Measurements from ENCODE around the gene THY1.
A peak's percentile ranks its signal among the peaks of the same experiment; 100 is the strongest.
"Not testable (repeated sequence)": the region's sequence is repeated elsewhere in the genome, so short reads cannot be mapped to it uniquely, and the experiment has no call there.

The THY1 gene

DNA sequence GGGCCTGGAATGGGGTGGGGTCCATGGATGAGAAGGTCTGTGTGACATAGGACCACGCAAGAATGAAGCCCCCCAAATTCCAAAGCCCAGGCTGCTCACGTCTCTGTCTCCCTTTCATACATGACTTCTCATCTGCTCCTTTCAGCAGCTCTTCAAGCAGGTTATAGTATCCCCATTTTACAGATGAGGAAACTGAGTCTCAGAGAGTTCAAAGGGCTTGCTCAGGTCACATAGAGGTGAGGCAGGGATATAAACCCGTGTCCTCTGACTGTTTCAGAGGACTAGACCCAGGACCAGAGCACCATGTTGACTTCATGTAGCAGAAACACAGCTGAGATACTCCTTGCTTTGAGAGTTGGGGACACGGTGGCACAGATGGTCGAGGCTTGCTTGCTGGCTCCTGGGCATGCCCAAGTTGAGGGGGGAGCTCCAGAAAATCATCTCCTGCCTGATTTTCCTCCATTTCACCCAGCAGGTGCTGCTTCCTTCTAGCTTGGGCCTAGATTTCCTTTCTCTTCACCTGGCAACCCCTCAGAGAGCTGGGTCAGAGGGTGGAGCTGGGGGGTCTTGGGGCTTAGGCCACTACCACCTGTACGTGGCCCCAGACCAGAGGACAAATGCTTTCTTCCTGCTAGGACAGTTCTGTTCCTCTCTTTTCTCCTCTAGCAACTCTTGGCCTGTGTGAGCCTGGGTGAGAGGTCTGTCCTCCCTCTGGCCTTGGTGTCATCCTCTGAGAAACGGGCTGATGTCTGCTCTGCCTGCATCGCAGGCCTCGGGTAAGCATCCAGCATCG, 24.1 kb upstream of the THY1 start:
- H3K4me3 ChIP-seq = no peak overlapping the region
- H3K27ac ChIP-seq = peak overlapping the region in 15 of 21 experiments; percentile 13 to 84 (median 39)

GRCh38 chr11:119446434-119446833, 23.5 kb upstream of the THY1 start:
- Histone ChIP-seq H3K27ac (peak overlapping the region in 16 of 21 experiments; percentile 4 to 84 (median 43)), H3K4me3 (no peak overlapping the region)

DNA sequence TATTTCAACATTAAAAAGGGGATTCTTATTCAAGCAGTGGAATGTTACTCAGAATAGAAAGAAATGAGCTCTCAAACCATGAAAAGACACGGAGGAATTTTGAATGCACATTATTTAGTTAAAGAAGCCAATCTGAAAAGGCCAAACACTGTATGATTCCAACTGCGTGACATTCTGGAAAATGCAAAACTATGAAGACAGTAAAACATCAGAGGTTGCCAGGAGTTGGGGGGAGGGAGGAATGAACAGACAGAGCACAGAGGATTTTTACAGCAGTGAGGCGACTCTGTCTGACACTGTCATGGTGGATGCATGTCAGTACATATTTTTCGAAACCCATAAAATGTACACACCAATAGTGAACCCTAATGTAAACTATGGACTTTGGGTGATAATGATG, 22.9 kb upstream of the THY1 start:
- Histone ChIP-seq H3K4me3 (no peak overlapping the region), H3K27ac (peak overlapping the region in 14 of 21 experiments; percentile 4 to 84 (median 52))

GRCh38 chr11:119445379-119445778, 22.4 kb upstream of the THY1 start:
- no peak overlapping the region for H3K4me3 ChIP-seq
- H3K27ac ChIP-seq = peak overlapping the region in 13 of 21 experiments; percentile 13 to 84 (median 41)

DNA sequence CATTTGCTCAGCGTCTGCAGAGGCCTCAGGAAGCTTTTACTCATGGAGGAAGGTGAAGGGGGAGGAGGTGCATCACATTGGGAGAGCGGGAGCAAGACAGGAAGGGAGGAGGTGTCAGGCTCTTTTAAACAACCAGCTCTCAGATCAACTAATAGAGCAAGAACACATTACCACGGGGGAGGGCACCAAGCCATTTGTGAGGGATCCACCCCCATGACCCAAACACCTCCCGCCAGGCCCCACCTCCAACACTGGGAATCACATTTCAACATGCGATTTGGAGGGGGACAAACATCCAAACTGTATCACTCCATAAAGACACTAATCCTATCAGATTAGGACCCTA, 18.9 kb upstream of the THY1 start:
- H3K4me3 ChIP-seq = no peak overlapping the region
- no peak overlapping the region for H3K27ac ChIP-seq

- Histone ChIP-seq H3K4me3 (no peak overlapping the region), H3K27ac (no peak overlapping the region)
Observed at GRCh38 chr11:119438599-119438998, 15.6 kb upstream of the THY1 start.

DNA sequence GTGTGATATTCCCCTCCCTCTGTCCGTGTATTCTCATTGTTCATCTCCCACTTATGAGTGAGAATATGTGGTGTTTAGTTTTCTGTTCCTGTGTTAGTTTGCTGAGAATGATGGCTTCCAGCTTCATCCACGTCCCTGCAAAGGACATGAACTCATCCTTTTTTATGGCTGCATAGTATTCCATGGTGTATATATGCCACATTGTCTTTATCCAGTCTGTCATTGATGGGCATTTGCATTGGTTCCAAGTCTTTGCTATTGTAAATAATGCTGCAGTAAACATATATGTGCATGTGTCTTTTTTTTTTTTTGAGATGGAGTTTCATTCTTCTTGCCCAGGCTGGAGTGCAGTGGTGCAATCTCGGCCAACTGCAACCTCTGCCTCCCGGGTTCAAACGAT, 14.5 kb upstream of the THY1 start:
- H3K4me3 ChIP-seq, H3K27ac ChIP-seq: not testable (repeated sequence)

- Histone ChIP-seq H3K27ac (no peak overlapping the region), H3K4me3 (no peak overlapping the region)
Observed at GRCh38 chr11:119436711-119437110, 13.7 kb upstream of the THY1 start.

GRCh38 chr11:119436093-119436492, 13.1 kb upstream of the THY1 start:
- H3K27ac ChIP-seq = no peak overlapping the region

DNA sequence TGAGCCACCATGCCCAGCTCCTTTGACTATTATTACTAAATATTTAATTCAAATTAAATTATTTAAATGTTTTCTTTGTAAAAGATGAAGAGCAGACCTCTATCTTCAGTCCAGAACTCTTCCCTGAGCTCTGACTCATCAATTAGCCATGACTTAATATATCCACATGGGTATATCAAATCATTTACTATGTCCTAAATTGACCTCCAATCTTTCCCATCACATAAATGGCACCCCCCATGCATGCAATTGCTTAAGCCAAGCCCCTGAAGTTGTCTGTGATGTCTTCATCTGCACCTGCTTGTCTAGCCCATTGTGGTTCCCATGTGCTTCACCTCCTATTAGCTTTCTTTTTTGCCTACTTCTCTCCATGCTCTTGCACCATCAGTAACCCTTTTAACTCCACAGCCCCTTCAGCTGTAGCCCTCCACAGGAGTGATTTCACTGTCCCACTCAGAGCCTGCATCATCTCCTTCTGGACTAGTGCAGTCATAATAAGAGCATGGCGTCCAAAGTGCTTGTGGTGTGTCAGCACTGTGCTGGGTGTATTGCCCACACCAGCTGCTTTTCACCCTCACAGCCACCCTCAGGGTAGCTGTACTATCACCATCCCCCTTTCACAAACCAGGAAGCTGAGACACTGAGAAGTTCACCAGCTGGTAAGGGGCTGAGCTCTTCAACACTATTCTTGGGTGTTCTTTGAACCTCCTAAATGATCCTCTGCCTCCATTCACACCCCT, 11.8 kb upstream of the THY1 start:
- no peak overlapping the region for H3K27ac ChIP-seq
- H3K4me3 ChIP-seq = no peak overlapping the region

More at GRCh38 chr11:119436093-119436492, 13.1 kb upstream of the THY1 start:
- H3K4me3 ChIP-seq = no peak overlapping the region

- no peak overlapping the region for H3K4me3 ChIP-seq
- peak overlapping the region in 15 of 21 experiments; percentile 4 to 76 (median 34) for H3K27ac ChIP-seq
Observed at GRCh38 chr11:119433358-119433725, 10.4 kb upstream of the THY1 start.

GRCh38 chr11:119432484-119433357, 9.7 kb upstream of the THY1 start:
- no peak overlapping the region for H3K4me3 ChIP-seq
- peak overlapping the region in 17 of 21 experiments; percentile 4 to 76 (median 52) for H3K27ac ChIP-seq

GRCh38 chr11:119431523-119431922, 8.6 kb upstream of the THY1 start:
- Histone ChIP-seq H3K27ac (peak overlapping the region in 1 of 21 experiments; percentile 76), H3K4me3 (no peak overlapping the region)

DNA sequence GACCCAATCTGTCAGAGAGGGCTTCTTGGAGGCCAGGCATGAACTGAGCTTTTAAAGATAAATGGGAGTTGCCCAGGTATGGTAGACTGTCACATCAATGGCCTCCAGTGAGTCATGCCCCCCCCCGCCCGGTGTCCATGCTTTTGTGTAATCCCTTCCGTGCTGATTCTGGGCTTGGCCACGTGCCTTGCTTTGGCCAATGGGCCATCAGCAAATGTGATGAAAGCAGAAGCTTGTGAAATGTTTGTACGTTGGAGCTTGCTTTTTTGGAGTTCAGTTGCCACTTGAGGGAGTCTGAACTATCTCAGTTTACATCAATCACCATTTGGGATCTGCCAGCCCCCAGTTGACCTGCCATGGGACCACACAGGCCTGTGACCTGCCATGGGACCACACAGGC, 4.3 kb upstream of the THY1 start:
- H3K27ac ChIP-seq = peak overlapping the region in 1 of 21 experiments; percentile 28
- H3K4me3 ChIP-seq = no peak overlapping the region

DNA sequence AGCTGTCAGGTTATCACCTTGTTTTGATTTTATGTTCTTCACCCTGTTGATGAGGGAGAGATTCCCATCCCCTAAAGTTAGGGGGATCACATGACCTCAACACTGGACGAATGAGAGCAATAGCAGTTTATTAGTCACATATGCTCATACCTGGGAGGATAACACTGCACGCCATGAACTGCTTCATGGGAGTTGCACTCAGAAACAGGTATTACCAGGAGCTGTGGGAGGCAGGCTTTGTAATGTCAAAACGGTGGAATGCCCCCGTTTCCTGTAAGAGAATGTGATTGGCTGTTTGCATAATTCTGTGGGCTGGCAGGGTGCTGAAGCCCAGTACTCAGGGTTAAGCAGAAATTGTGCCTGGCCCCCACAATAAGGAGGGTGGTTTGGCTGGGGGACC, 3.2 kb upstream of the THY1 start:
- Histone ChIP-seq H3K4me3 (no peak overlapping the region), H3K27ac (peak overlapping the region in 1 of 21 experiments; percentile 8)

DNA sequence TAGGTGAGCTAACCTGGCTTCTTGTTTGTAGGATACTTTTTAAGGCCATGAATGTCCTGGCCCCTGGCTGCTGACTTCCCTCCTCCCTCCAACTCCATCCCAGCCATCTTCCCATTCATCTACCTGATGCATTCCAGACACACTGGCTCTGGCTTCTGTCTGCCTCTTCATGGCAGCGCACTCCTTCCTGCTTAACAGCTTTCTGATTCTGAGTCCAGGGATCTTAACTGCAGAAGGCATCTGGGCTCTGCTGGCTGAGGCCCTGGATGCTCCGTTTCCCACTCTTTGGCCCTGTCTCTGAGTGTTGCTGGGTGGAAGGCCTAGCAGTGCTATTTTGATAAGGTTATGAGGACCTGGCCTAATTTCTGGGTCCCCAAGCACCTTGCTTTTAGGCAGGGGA, 1.8 kb upstream of the THY1 start:
- Histone ChIP-seq H3K27ac (no peak overlapping the region), H3K4me3 (no peak overlapping the region)

GRCh38 chr11:119424276-119424675, 1.3 kb upstream of the THY1 start:
- no peak overlapping the region for H3K27ac ChIP-seq
- no peak overlapping the region for H3K4me3 ChIP-seq

- H3K4me3 ChIP-seq = peak overlapping the region in 6 of 7 experiments; percentile 34 to 54 (median 51)
- peak overlapping the region in 13 of 21 experiments; percentile 18 to 86 (median 81) for H3K27ac ChIP-seq
Observed at GRCh38 chr11:119423509-119424254, 710 bp upstream of the THY1 start.

Data from skin epidermis (tissue), 12 donors.